Right hindlimb (tissue), 1 donor: Measurements from ENCODE around the gene IL6ST.
"Not testable (repeated sequence)": the region's sequence is repeated elsewhere in the genome, so short reads cannot be mapped to it uniquely, and the experiment has no call there.

Experiments
- DNase-seq: peaks from one replicate; pipeline ENCODE4 v3.0.0-alpha.2; 2018

The IL6ST gene

GRCh38 chr5:55994495-55994997 lies at the start of gene IL6ST:
TSS of gene IL6ST (minus strand) at chr5:55994963. CDS start at chr5:55976278, 18,685 bp downstream.
- no peak for DNase-seq

- DNase-seq: no peak
These were observed 45.2 kb upstream of the IL6ST start for GRCh38 chr5:56039985-56040384.

- DNase-seq: not testable (repeated sequence)
These were observed 43.4 kb upstream of the IL6ST start for GRCh38 chr5:56038206-56038605.

GRCh38 chr5:56037531-56038010 lies 42.8 kb upstream of the IL6ST start:
- DNase-seq: no peak

GRCh38 chr5:56035394-56035793 lies 40.6 kb upstream of the IL6ST start:
- not testable (repeated sequence) for DNase-seq

- not testable (repeated sequence) for DNase-seq
These were observed 35.3 kb upstream of the IL6ST start for GRCh38 chr5:56029871-56030630.

GRCh38 chr5:56029457-56029856 lies 34.7 kb upstream of the IL6ST start:
- no peak for DNase-seq

- no peak for DNase-seq
These were observed 33.9 kb upstream of the IL6ST start for GRCh38 chr5:56028708-56029107.

GRCh38 chr5:56026863-56027300 lies 32.1 kb upstream of the IL6ST start:
- no peak for DNase-seq

GRCh38 chr5:56025151-56025885 lies 30.6 kb upstream of the IL6ST start:
- no peak for DNase-seq

GRCh38 chr5:56024810-56025150 lies 30.0 kb upstream of the IL6ST start:
- no peak for DNase-seq

- no peak for DNase-seq
These were observed 28.5 kb upstream of the IL6ST start for GRCh38 chr5:56023296-56023695.

- DNase-seq: no peak
These were observed 24.8 kb upstream of the IL6ST start for GRCh38 chr5:56019306-56020272.

GRCh38 chr5:56018832-56019231 lies 24.1 kb upstream of the IL6ST start:
- DNase-seq: no peak

GRCh38 chr5:56014701-56015100 lies 19.9 kb upstream of the IL6ST start:
- not testable (repeated sequence) for DNase-seq

GRCh38 chr5:56013939-56014338 lies 19.2 kb upstream of the IL6ST start:
- not testable (repeated sequence) for DNase-seq

- DNase-seq: no peak
These were observed 17.7 kb upstream of the IL6ST start for GRCh38 chr5:56012281-56012963.

GRCh38 chr5:56011835-56012234 lies 17.1 kb upstream of the IL6ST start:
- no peak for DNase-seq

- no peak for DNase-seq
These were observed 15.7 kb upstream of the IL6ST start for GRCh38 chr5:56010431-56010830.

GRCh38 chr5:56006600-56006999 lies 11.8 kb upstream of the IL6ST start:
- DNase-seq: no peak

GRCh38 chr5:56006094-56006493 lies 11.3 kb upstream of the IL6ST start:
- no peak for DNase-seq

- DNase-seq: no peak
These were observed 10.1 kb upstream of the IL6ST start for GRCh38 chr5:56004874-56005273.
